Natural killer cell (primary cell): ENCODE results near the gene RNF121. TPM values are rescaled to one million over a fixed set of nuclear protein-coding genes. Genes with fewer than 3 reads are reported as not detected.
A peak's percentile ranks its signal among the peaks of the same experiment; 100 is the strongest.

ENCODE experiments used
- ATAC-seq, 3 donors: fragments of 150-1000 bp in 2 of 3; fragments of 200-7000 bp in 1 of 3; cut with Tn5 transposase; 1 replicate in 1 of 3; 2 replicates in 2 of 3; pipeline ENCODE4 v1.10.0; 2021; ENCODE audit warnings: mild to moderate bottlenecking in 2 of 3, moderate library complexity in 2 of 3
- DNase-seq, 2 donors: peaks; one replicate each; pipeline versions ENCODE4 v3.0.0 to v3.0.0-alpha.2; 2013 to 2021; ENCODE audit warnings: mixed read lengths in 1 of 2
- H3K27ac ChIP-seq: one replicate; pipeline ENCODE4 v1.5.1; 2013; ENCODE audit warnings: mild to moderate bottlenecking, low read length
- H3K27me3 ChIP-seq: one replicate; pipeline ENCODE4 v1.6.1; 2013; ENCODE audit warnings: low read length; ENCODE audit not compliant: control insufficient read depth, insufficient read depth
- H3K36me3 ChIP-seq: one replicate; pipeline ENCODE4 v1.6.1; 2013; ENCODE audit warnings: low read length; ENCODE audit not compliant: control insufficient read depth, insufficient read depth
- H3K4me1 ChIP-seq: one replicate; pipeline ENCODE4 v1.6.1; 2013; ENCODE audit warnings: low read length; ENCODE audit not compliant: control insufficient read depth, insufficient read depth
- H3K4me3 ChIP-seq: one replicate; pipeline ENCODE4 v1.5.1; 2013; ENCODE audit warnings: low read length
- H3K9me3 ChIP-seq: one replicate; pipeline ENCODE4 v1.6.1; 2013; ENCODE audit warnings: low read length; ENCODE audit not compliant: control insufficient read depth, insufficient read depth
- H3K27ac Mint-ChIP-seq, 2 donors: one replicate each; pipeline ENCODE4 v1.8.0; 2022; ENCODE audit warnings: mild to moderate bottlenecking in 2 of 2, mixed read lengths in 2 of 2, moderate library complexity in 1 of 2
- H3K27me3 Mint-ChIP-seq, 2 donors: one replicate each; pipeline ENCODE4 v1.8.0; 2022; ENCODE audit warnings: low read depth in 2 of 2, mixed read lengths in 2 of 2
- H3K36me3 Mint-ChIP-seq: one replicate; pipeline ENCODE4 v1.8.0; 2022; ENCODE audit warnings: mixed read lengths
- H3K4me1 Mint-ChIP-seq, 2 donors: one replicate each; pipeline ENCODE4 v1.8.0; 2022; ENCODE audit warnings: mixed read lengths in 2 of 2
- H3K4me3 Mint-ChIP-seq: one replicate; pipeline ENCODE4 v1.8.0; 2022; ENCODE audit warnings: mild to moderate bottlenecking, moderate library complexity, mixed read lengths
- H3K9me3 Mint-ChIP-seq, 2 donors: one replicate each; pipeline ENCODE4 v1.8.0; 2022; ENCODE audit warnings: mixed read lengths in 2 of 2
- WGBS: methylation state at CpG from one replicate; pipeline ENCODE4 v1.1.7; 2013; ENCODE audit warnings: missing lambda C conversion rate; ENCODE audit not compliant: insufficient coverage; 5-methylcytosine and 5-hydroxymethylcytosine counted together
- intact Hi-C: fragments of 100-400 bp; cut with micrococcal nuclease; formaldehyde crosslinking; loops from one replicate; pipeline ENCODE4 v1.14.2; 2022
- total RNA-seq, 4 donors: library from RNA; stranded (reverse); fragments of 120-200 nt in 1 of 4; gene quantifications; one replicate each; pipeline versions ENCODE4 v1.2.3 to v1.2.4, GENCODE V29; 2013 to 2022
- TF ChIP-seq, protein P1 (sequence below): fragments of 200-600 bp; IDR thresholded peaks from one replicate; pipeline ENCODE4 v1.8.0; 2022; ENCODE audit warnings: antibody characterized with exemption

Gene RNF121
- total RNA-seq, 3 donors from 2014 or later (not counting 1 experiment from before 2014, with no cell fraction given), result 22.7 to 28.2 (median 22.9) TPM

DNA sequence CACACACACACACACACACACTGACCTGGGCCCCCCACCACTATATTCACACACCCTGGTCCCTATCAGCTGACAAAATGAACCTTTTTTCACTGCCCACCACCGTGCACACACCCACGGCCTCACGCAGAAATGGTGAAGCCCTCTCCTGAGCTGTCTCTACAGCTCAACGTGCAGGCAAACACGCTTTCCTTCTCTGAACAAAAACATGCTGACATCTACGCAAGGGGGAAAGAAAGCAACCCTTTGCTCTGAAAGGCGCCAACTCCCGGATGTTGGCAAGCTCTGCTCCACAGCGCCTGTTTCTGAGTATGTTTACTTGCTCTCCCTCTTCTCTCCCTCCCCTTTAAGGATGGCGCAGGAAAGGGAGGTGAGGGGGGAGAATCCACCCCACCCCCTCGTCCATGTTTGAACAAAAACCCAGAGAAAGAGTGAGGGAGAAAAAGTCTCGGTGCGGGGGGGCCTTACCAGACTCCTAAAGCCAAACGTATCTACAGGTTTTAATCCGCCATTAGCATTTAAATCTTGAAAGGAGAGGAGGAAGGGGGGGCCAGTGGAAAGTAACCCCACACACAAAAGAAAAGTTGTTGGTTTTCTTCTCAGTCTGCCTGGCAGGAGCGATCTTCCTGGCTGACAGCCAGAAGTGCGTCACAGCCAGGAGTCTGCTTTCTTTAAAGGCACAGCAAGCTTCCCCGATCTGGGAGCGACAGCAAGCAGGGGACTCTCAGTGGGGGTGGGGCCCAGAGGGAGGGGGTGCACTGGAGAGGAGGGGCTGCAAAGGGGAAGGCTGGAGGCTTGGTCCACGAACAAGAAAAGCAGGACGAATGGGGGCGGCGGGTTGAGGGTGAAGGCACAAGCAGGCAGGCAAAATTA, 111.9 kb downstream of the RNF121 start:
- no peaks in the 10 kb centered on the region for H3K36me3 Mint-ChIP-seq
- H3K36me3 ChIP-seq, result peaks cover 1% of the 10 kb centered on the region
- no peak overlapping the region for H3K4me3 Mint-ChIP-seq
- H3K9me3 ChIP-seq, result no peaks in the 10 kb centered on the region
- intact Hi-C loops, result loop anchor here (1.0 to 2.0 kb wide), 2 partner anchors 40 to 72 kb away; partner anchors contain the start of genes ANAPC15, LRRC51 and NUMA1
- no peaks in the 10 kb centered on the region for H3K9me3 Mint-ChIP-seq
- DNase-seq (peak; percentile 61 to 92), ATAC-seq (peak; percentile 51 to 69 (median 64))
- no peaks in the 10 kb centered on the region for H3K27me3 ChIP-seq
- no peak overlapping the region for H3K27ac Mint-ChIP-seq
- TF ChIP-seq, protein P1, sequence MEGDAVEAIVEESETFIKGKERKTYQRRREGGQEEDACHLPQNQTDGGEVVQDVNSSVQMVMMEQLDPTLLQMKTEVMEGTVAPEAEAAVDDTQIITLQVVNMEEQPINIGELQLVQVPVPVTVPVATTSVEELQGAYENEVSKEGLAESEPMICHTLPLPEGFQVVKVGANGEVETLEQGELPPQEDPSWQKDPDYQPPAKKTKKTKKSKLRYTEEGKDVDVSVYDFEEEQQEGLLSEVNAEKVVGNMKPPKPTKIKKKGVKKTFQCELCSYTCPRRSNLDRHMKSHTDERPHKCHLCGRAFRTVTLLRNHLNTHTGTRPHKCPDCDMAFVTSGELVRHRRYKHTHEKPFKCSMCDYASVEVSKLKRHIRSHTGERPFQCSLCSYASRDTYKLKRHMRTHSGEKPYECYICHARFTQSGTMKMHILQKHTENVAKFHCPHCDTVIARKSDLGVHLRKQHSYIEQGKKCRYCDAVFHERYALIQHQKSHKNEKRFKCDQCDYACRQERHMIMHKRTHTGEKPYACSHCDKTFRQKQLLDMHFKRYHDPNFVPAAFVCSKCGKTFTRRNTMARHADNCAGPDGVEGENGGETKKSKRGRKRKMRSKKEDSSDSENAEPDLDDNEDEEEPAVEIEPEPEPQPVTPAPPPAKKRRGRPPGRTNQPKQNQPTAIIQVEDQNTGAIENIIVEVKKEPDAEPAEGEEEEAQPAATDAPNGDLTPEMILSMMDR, result no peak
- WGBS, result 1% methylated on average over 15 of the region's 23 CpGs
- peak overlapping the region; percentile 88 for H3K27ac ChIP-seq
- H3K4me1 ChIP-seq, result peaks cover 60% of the 10 kb centered on the region
- H3K4me1 Mint-ChIP-seq, result peaks cover 13 to 37% of the 10 kb centered on the region in 2 donors
- H3K4me3 ChIP-seq, result peak overlapping the region; percentile 87
- H3K27me3 Mint-ChIP-seq, result no peaks in the 10 kb centered on the region

DNA sequence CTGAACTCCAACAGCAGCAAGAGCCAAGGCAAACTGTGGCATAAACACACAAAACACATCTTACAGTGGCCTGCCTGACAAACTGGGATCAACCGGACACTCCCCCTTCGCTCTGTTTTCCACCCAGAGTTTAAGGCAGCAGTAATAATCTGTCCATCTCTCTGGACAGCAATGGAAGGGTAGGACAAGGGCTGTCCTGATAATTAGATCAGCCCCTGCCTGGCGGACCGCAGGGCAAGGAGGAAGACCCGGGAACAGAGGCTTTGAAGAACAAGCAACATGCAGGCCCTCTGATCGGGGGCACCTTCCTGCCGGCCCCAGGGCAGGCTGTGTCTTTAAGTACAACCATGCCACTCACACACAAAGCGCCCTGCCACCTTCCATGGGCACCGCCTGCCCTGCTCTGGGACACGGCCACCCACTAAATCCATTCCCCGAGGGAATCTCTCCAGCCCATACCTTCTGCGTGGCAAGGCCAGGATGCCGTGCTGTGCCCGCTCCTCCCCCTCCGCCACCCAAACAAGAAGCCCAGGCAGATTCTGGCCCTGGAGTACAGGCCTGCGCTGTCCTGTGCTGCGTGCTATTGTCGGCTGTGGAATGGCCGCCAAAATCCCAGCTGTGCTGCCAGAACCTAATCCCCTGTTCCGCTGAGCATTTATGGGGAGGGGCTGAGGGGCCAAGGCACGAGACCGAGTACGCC, 112.7 kb downstream of the RNF121 start:
- 6% methylated on average over 23 of the region's 23 CpGs for WGBS
- ATAC-seq (peak; percentile 60 to 69 (median 61)), DNase-seq (peak; percentile 46 to 70)
- Histone ChIP-seq H3K4me3 (peak overlapping the region; percentile 87), H3K4me1 (peaks cover 59% of the 10 kb centered on the region), H3K27ac (peak overlapping the region; percentile 88), H3K9me3 (no peaks in the 10 kb centered on the region), H3K36me3 (peaks cover 2% of the 10 kb centered on the region), H3K27me3 (no peaks in the 10 kb centered on the region)
- Mint-ChIP-seq H3K4me1 (peaks cover 6 to 30% of the 10 kb centered on the region in 2 donors), H3K4me3 (no peak overlapping the region), H3K27me3 (no peaks in the 10 kb centered on the region), H3K27ac (no peak overlapping the region), H3K36me3 (no peaks in the 10 kb centered on the region), H3K9me3 (no peaks in the 10 kb centered on the region)
- TF ChIP-seq, protein P1, result no peak
- intact Hi-C loops, result loop anchor here (1.0 to 2.0 kb wide), 2 partner anchors 39 to 71 kb away; partner anchors contain the start of genes ANAPC15, LRRC51 and NUMA1

DNA sequence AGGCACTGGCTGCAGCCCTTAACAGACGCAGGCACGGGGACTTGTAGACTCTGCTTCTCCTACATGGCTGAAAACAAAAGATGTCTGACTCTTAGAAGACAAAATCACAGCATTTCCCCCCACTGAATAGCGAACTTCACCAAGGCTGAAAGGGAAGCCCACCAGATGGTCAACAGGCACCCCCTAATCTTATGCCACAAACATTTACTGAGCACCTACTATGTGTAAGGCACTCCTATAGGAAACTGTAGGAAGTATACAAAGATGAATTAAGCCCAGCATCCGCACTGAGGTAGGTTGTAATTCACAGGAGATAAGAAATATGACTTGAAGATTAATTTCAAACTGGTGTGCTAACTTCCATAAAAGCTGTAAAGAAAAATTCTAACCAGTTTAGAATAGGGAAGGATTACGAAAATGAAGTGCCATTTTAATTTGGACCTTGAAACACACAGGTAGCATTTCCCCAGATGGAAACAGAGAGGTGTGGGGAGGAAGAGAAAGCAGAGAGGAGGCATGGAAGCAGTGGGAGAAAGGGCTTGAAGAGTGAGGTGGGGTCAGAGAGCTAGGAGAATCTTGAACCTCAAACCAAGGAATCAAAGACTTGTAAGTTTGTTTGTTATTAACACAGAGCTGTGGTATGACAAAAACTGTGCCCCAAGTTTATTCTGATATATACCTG, 113.4 kb downstream of the RNF121 start:
- no peaks in the 10 kb centered on the region for H3K27me3 ChIP-seq
- Mint-ChIP-seq H3K36me3 (no peaks in the 10 kb centered on the region), H3K27me3 (no peaks in the 10 kb centered on the region), H3K9me3 (no peaks in the 10 kb centered on the region), H3K4me3 (no peak overlapping the region), H3K27ac (no peak overlapping the region), H3K4me1 (peaks cover 0 to 24% of the 10 kb centered on the region in 2 donors)
- intact Hi-C loops, result no loop called here
- 46% methylated on average over 4 of the region's 5 CpGs for WGBS
- peak in 1 of 3 donors; percentile 5 for ATAC-seq
- no peaks in the 10 kb centered on the region for H3K9me3 ChIP-seq
- H3K4me3 ChIP-seq, result peak overlapping the region; percentile 87
- H3K36me3 ChIP-seq, result peaks cover 2% of the 10 kb centered on the region
- TF ChIP-seq, protein P1, result no peak
- H3K27ac ChIP-seq, result peak overlapping the region; percentile 88
- H3K4me1 ChIP-seq, result peaks cover 56% of the 10 kb centered on the region
- peak in 1 of 2 donors; percentile 32 for DNase-seq
